M059J (cell line): ENCODE results near the gene SLC35F3. TPM values are rescaled to one million over a fixed set of nuclear protein-coding genes. Genes with fewer than 3 reads are reported as not detected.

ENCODE experiments used
- DNase-seq: peaks from one replicate; pipeline ENCODE4 v3.0.0-alpha.2; 2012; ENCODE audit warnings: low read depth
- total RNA-seq: library from RNA; depleted of rRNA; stranded (reverse); fragments of >200 nt; shearing (Covaris generic); gene quantifications from 2 replicates; pipeline ENCODE4 v1.2.3, GENCODE V29; 2014

Gene SLC35F3
- total RNA-seq, 1 experiment from 2014 or later: 0.64 TPM

GRCh38 chr1:233912447-233912846 is 8.0 kb downstream of the SLC35F3 start:
- no peak for DNase-seq

GRCh38 chr1:233912909-233913308 is 8.4 kb downstream of the SLC35F3 start:
- DNase-seq: peak; percentile 61

GRCh38 chr1:233916706-233917105 is 12.2 kb downstream of the SLC35F3 start:
- peak; percentile 67 for DNase-seq

GRCh38 chr1:233919786-233920185 is 15.3 kb downstream of the SLC35F3 start:
- DNase-seq: no peak

GRCh38 chr1:233928123-233928522 is 23.6 kb downstream of the SLC35F3 start:
- DNase-seq: no peak

- no peak for DNase-seq
These were observed 28.9 kb downstream of the SLC35F3 start for GRCh38 chr1:233933339-233933738.

- no peak for DNase-seq
These were observed 30.9 kb downstream of the SLC35F3 start for GRCh38 chr1:233935297-233935868.

- DNase-seq: no peak
These were observed 31.9 kb downstream of the SLC35F3 start for GRCh38 chr1:233936422-233936821.

GRCh38 chr1:233936842-233937241 is 32.4 kb downstream of the SLC35F3 start:
- DNase-seq: no peak

GRCh38 chr1:233938476-233938875 is 34.0 kb downstream of the SLC35F3 start:
- DNase-seq: no peak

GRCh38 chr1:233939451-233939850 is 35.0 kb downstream of the SLC35F3 start:
- DNase-seq: no peak

GRCh38 chr1:233940908-233941307 is 36.4 kb downstream of the SLC35F3 start:
- no peak for DNase-seq

- no peak for DNase-seq
These were observed 40.1 kb downstream of the SLC35F3 start for GRCh38 chr1:233944601-233945000.

GRCh38 chr1:233945573-233945972 is 41.1 kb downstream of the SLC35F3 start:
- peak; percentile 77 for DNase-seq

- DNase-seq: no peak
These were observed 41.5 kb downstream of the SLC35F3 start for GRCh38 chr1:233945979-233946378.

- DNase-seq: no peak
These were observed 42.2 kb downstream of the SLC35F3 start for GRCh38 chr1:233946724-233947123.

GRCh38 chr1:233951804-233952203 is 47.3 kb downstream of the SLC35F3 start:
- no peak for DNase-seq

- DNase-seq: no peak
These were observed 53.2 kb downstream of the SLC35F3 start for GRCh38 chr1:233957691-233958090.

- no peak for DNase-seq
These were observed 54.6 kb downstream of the SLC35F3 start for GRCh38 chr1:233959102-233959501.

- DNase-seq: no peak
These were observed 55.5 kb downstream of the SLC35F3 start for GRCh38 chr1:233959971-233960370.

- DNase-seq: no peak
These were observed 55.9 kb downstream of the SLC35F3 start for GRCh38 chr1:233960386-233960785.

GRCh38 chr1:233962878-233963277 is 58.4 kb downstream of the SLC35F3 start:
- no peak for DNase-seq

GRCh38 chr1:233965856-233966255 is 61.4 kb downstream of the SLC35F3 start:
- DNase-seq: no peak

GRCh38 chr1:233971753-233972152 is 67.3 kb downstream of the SLC35F3 start:
- DNase-seq: no peak
